GM21526 (cell line): ENCODE measurements around the gene TMEM273.

ENCODE experiments used
- ATAC-seq: cut with Tn5 transposase; IDR thresholded peaks from one replicate; pipeline ENCODE4 v1.9.1; 2021; ENCODE audit warnings: moderate library complexity; ENCODE audit not compliant: unreplicated experiment, low FRiP score

Gene TMEM273

DNA sequence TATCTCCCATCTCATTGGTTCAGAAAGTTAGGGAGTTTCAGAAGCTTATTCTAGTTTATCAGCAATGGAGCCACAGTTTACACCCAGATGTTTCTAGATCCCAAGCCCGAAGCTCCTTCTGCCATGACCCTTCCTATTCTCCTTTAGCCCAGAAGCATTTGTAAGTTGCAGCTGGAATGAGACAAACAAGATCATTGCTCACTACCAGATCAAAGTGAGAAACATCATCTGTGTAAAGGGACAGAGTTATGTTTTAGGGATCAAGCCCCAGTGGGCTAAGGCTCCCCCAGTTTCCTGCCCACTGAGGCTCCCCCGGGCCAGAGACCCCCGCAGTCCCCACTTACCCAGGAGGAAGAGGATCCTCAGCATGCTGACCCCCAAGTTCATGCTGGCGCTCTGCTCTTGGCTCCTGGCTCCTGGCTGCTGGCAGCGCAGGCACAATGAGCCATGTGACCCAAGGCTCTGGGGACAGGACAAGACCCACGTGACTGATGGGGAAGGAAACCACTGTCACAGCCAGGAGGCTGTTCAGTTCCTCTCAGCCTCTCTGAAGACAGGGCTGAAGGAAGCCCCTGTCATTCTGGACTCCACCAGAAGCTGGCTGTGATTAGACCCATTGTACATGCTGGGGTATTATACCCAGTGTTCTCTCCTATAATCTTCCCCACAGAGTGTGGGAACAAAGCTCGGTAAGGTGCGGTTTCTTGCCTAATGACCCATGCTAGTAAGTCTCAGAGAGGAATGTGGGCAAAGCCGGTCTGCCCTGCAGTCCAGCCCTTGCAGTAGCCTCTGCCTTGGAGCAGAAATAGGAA is at the start of gene TMEM273:
TMEM273 (minus strand) TSS at position 442 of the 812 bp plus-strand sequence; CDS start at position 387, 55 bp downstream.
- peak; percentile 57 for ATAC-seq

GRCh38 chr10:49237985-49238384 is 49.8 kb upstream of the TMEM273 start:
- no peak for ATAC-seq

- ATAC-seq = no peak
These were observed 47.2 kb upstream of the TMEM273 start for GRCh38 chr10:49235392-49235791.

DNA sequence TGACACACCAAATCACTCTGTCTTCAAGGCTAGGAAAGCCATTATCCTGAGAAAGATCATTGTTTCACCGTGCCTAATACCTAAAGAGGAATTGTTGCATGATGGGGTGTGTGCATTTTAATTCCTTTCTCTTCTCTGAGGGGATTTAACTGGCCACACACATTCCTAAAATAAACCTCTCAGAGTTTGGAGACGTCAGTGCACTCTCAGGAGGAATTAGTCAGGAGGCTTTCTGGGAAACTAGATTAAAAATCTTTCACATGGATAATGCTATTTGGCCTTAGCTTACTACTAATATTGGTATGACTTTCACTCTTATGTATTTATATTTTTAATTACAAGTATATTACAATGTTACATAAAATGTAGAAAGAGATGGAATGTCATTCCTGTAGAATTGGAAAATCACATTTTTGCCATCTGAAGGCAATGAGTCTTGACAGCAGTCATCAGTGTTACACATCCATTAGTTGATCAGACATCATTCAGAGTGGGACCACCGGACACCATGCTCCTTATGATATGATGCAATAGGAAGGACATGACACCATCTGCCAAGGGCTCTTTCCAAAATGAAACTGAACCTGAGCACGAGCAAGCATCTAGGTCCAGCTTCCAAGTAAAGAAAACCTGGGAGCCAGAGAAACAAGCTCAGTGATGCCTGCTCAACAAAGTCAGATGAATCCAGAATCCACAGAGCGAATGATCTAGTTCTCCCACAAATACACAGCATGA is 43.1 kb upstream of the TMEM273 start:
- ATAC-seq = no peak

- no peak for ATAC-seq
These were observed 41.8 kb upstream of the TMEM273 start for GRCh38 chr10:49230004-49230403.

GRCh38 chr10:49228677-49229076 is 40.5 kb upstream of the TMEM273 start:
- no peak for ATAC-seq

- ATAC-seq = no peak
These were observed 39.2 kb upstream of the TMEM273 start for GRCh38 chr10:49227406-49227805.

GRCh38 chr10:49226594-49226993 is 38.4 kb upstream of the TMEM273 start:
- ATAC-seq = no peak

GRCh38 chr10:49225218-49225876 is 37.2 kb upstream of the TMEM273 start:
- ATAC-seq = no peak

DNA sequence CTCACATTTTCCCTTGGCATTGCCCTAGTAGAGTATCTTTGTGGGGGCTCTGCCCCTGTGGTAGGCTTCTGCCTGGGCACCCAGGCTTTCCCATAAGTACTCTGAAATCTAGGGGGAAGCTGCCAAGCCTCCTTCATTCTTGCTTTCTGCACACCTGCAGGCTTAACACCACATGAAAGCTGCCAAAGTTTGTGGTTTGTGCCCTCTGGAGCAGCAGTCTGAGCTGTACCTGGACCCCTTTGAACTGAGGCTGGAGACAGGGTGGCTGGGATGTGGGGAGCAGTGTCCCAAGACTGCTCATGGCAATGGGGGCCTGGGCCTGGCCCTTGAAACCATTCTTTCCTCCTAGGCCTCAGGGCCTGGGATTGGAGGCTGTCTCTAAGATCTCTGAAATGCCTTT is 35.0 kb upstream of the TMEM273 start:
- ATAC-seq = no peak

DNA sequence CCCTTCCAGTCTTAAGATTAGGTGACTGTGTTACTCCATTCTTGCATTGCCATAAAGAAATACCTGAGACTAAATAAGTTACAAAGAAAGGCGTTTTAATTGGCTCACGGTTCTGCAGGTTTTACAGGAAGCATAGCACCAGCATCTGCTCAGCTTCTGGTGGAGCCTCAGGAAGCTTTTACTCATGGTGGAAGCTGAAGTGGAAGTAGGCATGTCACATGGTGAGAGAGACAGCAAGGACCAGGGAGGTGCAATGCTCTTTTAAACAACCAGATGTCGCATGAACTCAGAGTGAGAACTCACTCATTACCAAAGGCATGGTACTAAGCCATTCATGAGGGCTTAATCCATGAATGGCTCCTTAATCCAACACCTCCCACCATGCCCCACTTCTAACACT is 34.0 kb upstream of the TMEM273 start:
- ATAC-seq = no peak

DNA sequence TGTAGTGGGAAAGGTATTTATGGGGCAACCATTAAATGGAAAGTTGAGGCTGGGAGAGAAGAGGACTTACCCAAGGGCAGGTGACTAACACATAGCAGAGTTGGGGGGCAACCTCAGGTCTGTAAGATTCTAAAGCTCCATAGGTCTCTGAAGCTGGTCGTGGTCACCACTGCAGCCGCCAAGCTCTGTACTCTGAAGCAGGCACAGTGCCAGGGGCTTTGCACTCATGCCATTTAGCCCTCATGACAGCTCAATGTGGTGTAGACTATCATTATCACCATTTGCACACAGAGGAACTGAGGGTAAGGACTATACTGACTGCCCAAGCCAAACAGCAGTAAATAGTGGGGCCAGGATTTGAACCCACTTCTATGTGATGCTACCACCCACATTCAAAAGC is 32.5 kb upstream of the TMEM273 start:
- no peak for ATAC-seq

DNA sequence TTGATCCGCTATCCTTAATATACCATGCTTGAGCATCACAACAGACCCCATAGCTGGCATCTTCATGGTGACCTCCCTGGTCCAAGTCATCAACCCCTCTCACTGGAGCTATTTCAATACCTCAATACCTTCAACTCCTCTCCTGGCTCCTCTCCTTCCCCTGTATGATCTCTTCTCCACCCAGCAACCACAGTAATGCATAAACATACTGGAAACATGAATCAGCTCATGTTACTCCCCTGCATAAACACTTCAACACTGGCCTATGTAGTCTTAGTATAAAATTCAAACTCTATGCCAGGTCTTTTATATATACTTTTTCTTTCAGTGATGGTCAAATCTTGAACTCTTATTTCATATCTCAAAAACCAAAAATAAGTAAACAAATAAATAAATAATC is 31.8 kb upstream of the TMEM273 start:
- no peak for ATAC-seq

GRCh38 chr10:49219248-49219647 is 31.1 kb upstream of the TMEM273 start:
- no peak for ATAC-seq

GRCh38 chr10:49218480-49218879 is 30.3 kb upstream of the TMEM273 start:
- ATAC-seq = no peak

GRCh38 chr10:49217645-49218044 is 29.5 kb upstream of the TMEM273 start:
- ATAC-seq = no peak

- no peak for ATAC-seq
These were observed 25.0 kb upstream of the TMEM273 start for GRCh38 chr10:49213211-49213610.

DNA sequence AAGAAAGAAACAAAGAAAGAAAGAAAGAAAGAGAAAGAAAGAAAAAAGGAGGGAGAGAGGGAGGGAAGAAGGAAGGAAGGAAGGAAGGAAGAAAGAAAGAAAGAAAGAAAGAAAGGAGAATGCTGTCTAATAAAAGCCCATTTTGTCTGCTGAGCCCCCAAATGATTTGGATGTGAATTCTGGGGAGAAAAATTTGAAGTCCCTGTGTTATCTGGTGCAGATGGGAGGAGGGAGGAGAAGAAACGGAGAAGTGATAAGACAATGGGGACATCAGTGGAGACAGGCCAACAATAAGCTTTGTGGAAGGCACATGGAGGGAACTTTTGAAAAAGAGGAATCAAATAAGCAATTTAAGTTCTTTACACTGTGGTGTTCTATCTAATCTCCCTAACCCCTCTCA is 24.6 kb upstream of the TMEM273 start:
- ATAC-seq = no peak

- no peak for ATAC-seq
These were observed 23.9 kb upstream of the TMEM273 start for GRCh38 chr10:49212076-49212475.

GRCh38 chr10:49208996-49209395 is 20.8 kb upstream of the TMEM273 start:
- no peak for ATAC-seq

DNA sequence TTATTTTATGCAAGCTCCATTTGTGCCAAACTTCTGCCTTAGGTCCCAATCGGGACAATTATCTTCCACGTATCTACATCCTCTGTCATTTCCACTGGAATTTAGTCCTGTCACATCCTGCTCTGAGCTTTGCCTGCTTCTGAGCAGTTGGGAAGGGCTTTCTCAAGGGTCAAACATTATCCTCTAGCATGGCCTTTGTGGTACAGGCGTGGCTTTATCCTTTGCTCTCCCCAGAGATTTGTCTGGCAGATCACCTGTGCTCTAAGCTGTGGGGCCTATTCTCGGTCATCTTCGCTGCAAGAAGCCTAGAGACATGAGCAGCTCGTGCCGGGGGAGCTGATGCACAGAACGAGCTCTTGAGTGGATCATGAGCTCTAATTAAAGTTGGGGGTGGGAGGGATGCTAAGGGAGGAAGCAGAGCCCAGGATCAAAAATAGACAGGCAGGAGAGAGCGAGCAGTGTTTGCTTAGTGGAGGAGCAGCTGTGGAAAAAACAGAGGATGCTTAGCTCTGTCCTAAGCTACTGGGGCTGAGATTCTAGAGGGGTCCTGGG is 19.8 kb upstream of the TMEM273 start:
- ATAC-seq = no peak
